Measurements from ENCODE around the gene NSL1. TPM values are rescaled to one million over a fixed set of nuclear protein-coding genes. Genes with fewer than 3 reads are reported as not detected.

The NSL1 gene
- total and polyA plus RNA-seq, 9 of the 15 experiments (the other 6 are each of a cell fraction or from before 2014, with no cell fraction given), result 53.5 to 108 (median 59.1) TPM

DNA sequence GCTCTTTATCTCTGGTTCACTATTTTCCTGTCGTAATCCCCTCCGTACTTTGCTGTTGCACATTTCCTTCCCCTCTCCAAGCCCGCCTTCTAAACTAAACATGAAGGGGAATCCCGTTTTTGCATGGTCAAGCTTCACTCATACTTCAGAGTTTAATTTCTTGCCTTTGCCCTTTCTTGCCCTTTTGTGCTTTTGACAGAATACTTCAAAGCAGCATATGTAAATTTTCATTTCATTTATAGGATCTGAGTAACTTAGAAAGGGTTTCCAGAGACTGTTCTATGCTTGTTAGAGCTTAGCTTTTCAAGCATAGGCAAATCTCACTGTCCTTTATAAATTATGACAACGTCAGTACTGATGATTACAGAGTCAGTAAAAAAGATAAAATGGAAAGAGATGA lies 28.1 kb upstream of the NSL1 start (continued):
- TF ChIP-seq, protein P1, sequence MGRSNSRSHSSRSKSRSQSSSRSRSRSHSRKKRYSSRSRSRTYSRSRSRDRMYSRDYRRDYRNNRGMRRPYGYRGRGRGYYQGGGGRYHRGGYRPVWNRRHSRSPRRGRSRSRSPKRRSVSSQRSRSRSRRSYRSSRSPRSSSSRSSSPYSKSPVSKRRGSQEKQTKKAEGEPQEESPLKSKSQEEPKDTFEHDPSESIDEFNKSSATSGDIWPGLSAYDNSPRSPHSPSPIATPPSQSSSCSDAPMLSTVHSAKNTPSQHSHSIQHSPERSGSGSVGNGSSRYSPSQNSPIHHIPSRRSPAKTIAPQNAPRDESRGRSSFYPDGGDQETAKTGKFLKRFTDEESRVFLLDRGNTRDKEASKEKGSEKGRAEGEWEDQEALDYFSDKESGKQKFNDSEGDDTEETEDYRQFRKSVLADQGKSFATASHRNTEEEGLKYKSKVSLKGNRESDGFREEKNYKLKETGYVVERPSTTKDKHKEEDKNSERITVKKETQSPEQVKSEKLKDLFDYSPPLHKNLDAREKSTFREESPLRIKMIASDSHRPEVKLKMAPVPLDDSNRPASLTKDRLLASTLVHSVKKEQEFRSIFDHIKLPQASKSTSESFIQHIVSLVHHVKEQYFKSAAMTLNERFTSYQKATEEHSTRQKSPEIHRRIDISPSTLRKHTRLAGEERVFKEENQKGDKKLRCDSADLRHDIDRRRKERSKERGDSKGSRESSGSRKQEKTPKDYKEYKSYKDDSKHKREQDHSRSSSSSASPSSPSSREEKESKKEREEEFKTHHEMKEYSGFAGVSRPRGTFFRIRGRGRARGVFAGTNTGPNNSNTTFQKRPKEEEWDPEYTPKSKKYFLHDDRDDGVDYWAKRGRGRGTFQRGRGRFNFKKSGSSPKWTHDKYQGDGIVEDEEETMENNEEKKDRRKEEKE (IDR thresholded peaks at IDR 0.05; ENCODE audit: borderline replicate concordance in 1 of 2, control insufficient read depth in 1 of 2, low read depth in 2 of 2, low read length in 1 of 2), result no peak
- no peak for TF ChIP-seq SMARCE1 (IDR thresholded peaks at IDR 0.05)
- no peak for TF ChIP-seq HEY1 (CRISPR knock-in tag; IDR thresholded peaks at IDR 0.05; ENCODE audit: borderline replicate concordance)

DNA sequence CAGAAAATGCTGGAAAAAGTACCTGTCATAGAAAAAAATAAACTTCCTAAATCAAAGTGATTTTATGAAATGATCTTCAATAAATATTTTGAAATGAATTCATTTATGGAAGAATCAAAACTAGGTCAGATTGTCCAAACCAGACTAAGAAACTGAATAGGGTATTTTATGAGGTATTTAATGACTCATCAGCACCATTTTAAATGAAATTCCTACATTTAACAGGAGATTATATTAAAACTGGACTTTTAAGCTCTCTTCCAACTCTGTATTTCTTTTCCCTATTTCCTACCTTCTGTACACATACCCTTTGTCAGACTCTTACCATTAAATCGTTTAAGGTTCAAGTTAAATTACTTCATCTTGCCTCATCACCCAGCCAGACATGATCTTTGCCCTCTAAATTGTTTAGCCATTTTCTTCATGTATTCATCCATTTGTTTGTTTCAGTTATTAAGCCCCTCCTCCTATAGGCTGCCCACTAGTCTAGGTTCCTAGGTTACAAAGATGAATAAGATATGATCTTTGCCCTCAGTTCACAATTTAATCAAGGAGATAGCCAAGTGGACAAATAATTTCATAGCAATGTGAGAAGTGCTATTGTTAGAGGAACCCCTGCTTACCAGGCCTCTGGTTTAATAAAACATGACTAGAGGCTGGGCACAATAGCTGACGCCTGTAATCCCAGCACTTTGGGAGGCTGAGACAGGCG lies 25.1 kb upstream of the NSL1 start:
- POLR2A ChIA-PET, result interaction anchor here (0.6 to 1.4 kb wide), 4 partner anchors 9 to 142 kb away, joined by 3 read pairs; no protein-coding TSS in a partner anchor
- DNase-seq (ENCODE audit: extremely low read depth in 1 of 4, low spot score in 3 of 4) (no peak), ATAC-seq (peak; percentile 14; the same call in 1 of the 3 replicates), FAIRE-seq (no peak)
- Histone ChIP-seq H3K27me3 (ENCODE audit: control insufficient read depth in 2 of 2, insufficient read depth in 2 of 2, low read length in 2 of 2) (no peaks in the 10 kb centered on the region), H2AFZ (ENCODE audit: low read depth, low read length) (no peak overlapping the region), H3K9me3 (replicated peaks; ENCODE audit: control insufficient read depth, insufficient read depth, low read depth, low read length) (no peaks in the 10 kb centered on the region), H3K4me3 (no peak overlapping the region), H3K4me1 (replicated peaks in 1 of 2; ENCODE audit: control insufficient read depth in 2 of 2, insufficient read depth in 2 of 2, low read length in 2 of 2) (no peaks in the 10 kb centered on the region), H4K20me1 (replicated peaks; ENCODE audit: control insufficient read depth, insufficient read depth, low read length) (no peaks in the 10 kb centered on the region), H3K9me1 (ENCODE audit: control insufficient read depth, insufficient read depth, low read length) (no peaks in the 10 kb centered on the region), H3K27ac (ENCODE audit: extremely low read depth, low read depth, low read length) (no peak overlapping the region), H3K79me2 (ENCODE audit: control insufficient read depth, insufficient read depth, low read length) (no peaks in the 10 kb centered on the region), H3K4me2 (ENCODE audit: insufficient read depth, low read length) (no peak overlapping the region), H3K9ac (ENCODE audit: insufficient read depth in 1 of 2, low read depth in 2 of 2, low read length in 2 of 2) (no peak overlapping the region), H3K36me3 (ENCODE audit: control insufficient read depth, insufficient read depth, low read length) (no peaks in the 10 kb centered on the region)
- TF ChIP-seq, protein P2, sequence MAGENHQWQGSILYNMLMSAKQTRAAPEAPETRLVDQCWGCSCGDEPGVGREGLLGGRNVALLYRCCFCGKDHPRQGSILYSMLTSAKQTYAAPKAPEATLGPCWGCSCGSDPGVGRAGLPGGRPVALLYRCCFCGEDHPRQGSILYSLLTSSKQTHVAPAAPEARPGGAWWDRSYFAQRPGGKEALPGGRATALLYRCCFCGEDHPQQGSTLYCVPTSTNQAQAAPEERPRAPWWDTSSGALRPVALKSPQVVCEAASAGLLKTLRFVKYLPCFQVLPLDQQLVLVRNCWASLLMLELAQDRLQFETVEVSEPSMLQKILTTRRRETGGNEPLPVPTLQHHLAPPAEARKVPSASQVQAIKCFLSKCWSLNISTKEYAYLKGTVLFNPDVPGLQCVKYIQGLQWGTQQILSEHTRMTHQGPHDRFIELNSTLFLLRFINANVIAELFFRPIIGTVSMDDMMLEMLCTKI (IDR thresholded peaks at IDR 0.05; ENCODE audit: partially characterized antibody), result no peak
- TF ChIP-seq POLR2AphosphoS2 (IDR thresholded peaks at IDR 0.05; ENCODE audit: low read length), result 0 out of 2 replicates have a peak, but pooled peaks have one; percentile 32
- TF ChIP-seq POLR3G (IDR thresholded peaks at IDR 0.05; ENCODE audit: extremely low read depth, insufficient read length, insufficient replicate concordance), result no peak
- TF ChIP-seq SAFB2 (IDR thresholded peaks at IDR 0.05; ENCODE audit: borderline replicate concordance, low read depth, low read length, severe bottlenecking), result no peak
- intact Hi-C loops (cut with micrococcal nuclease) (no loop called here), in situ Hi-C loops (cut with MboI) (no loop called here)
- WGBS (ENCODE audit: insufficient coverage, low coverage, missing lambda C conversion rate), result 38% methylated on average over 3 of the region's 3 CpGs
- CTCF ChIA-PET (ENCODE audit: low intra/inter-chr PET ratio), result no interaction called here
- BruUV-seq (replicated peaks), result no TSS peak

Measured in K562 (cell line).